ENCODE data around the gene DGKG.

DGKG gene

DNA sequence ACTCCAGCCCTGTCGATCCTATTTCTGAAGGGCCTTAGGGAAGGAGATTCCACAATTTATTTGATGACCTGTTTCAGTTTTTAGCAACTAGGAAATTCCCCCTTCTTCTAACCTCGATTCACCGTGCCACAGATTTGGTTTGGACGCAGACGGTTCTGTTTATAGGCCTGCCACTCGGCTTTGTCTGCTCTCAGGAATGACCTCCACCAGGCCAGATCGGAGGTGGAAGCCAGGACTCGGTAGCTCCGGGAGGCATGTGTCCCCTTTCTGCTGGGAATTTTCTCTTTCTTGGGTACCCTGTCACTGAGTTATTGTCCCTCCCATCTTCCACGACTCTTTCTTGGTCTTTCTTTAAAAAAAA is 167.6 kb downstream of the DGKG start:
- CTCF ChIA-PET: no interaction called here
- DNase-seq: no peak
- H3K4me3 Mint-ChIP-seq: no peak overlapping the region
- no peaks in the 10 kb centered on the region for H3K9me3 Mint-ChIP-seq
- peaks cover 48% of the 10 kb centered on the region for H3K27me3 Mint-ChIP-seq
- H3K36me3 Mint-ChIP-seq: no peaks in the 10 kb centered on the region
- peaks cover 3% of the 10 kb centered on the region for H3K4me1 Mint-ChIP-seq
- no peak overlapping the region for H3K27ac Mint-ChIP-seq

DNA sequence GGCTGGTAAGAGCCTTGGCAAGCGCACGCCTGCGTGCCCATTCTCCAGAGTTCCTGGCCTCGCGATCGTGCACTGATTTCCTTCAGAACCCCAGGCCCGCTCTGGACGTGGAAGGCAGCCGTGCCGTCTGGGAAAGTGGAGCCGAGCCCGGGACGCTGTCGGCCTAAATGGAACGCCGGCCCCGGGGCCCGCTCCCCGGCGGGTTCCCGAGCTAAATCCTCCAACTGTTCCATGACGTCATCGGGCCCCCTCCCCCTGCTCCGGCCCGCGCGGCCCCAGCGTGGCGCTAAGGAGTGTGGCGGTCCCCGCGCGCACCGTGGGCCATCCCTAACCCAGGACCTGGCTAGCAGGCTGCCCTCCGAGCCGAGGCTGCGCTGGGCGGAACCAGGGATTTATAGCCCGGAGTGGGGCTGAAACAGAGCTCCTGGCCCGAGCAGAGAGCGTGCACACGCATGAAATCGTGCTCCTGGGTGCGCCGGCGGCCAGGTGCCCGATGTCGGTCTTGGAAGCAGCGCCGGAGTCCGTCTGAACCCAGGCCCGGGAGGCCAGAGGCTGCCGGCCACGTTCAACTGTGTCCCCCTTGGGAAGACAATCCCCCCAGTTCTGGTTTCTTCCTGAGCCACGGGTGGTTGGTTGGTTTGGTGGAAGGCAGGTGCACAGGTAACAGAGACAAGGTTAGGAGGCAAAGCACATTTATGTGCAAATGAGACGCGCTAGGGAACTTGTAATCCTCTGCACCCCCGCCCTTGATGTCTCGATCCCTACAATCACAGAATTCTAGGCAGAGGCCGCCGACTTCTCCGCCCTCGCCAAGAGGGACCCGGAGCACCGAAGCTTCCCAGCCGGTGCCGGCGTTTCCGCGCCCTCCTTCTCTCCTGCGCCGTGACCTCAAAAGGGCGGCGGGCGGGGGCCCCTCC is 168.2 kb downstream of the DGKG start:
- Mint-ChIP-seq H3K36me3 (no peaks in the 10 kb centered on the region), H3K27ac (no peak overlapping the region), H3K4me3 (no peak overlapping the region), H3K9me3 (no peaks in the 10 kb centered on the region), H3K4me1 (peaks cover 3% of the 10 kb centered on the region), H3K27me3 (peaks cover 48% of the 10 kb centered on the region)
- CTCF ChIA-PET: no interaction called here
- no peak for DNase-seq

DNA sequence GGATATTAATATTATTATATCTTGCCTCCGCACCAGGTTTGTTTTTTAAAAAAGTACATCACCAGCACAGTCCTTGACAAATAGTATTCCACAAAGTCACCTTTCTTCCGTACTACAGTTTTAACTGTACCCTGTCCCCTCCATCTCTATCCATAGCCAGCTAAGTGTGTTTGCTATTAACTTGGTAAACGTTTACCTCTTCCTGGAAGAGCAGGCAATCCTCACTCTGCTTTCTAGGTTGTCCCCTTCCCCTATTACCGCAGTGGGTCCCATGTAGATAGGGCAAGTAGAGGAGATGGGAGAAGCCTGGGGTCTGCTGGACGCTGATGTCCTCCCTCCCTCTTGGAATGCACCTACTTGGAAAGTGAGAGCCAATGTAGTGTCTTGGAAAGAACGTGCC is 169.2 kb downstream of the DGKG start:
- peaks cover 48% of the 10 kb centered on the region for H3K27me3 Mint-ChIP-seq
- no peaks in the 10 kb centered on the region for H3K9me3 Mint-ChIP-seq
- CTCF ChIA-PET: no interaction called here
- H3K36me3 Mint-ChIP-seq: no peaks in the 10 kb centered on the region
- H3K4me3 Mint-ChIP-seq: no peak overlapping the region
- no peak for DNase-seq
- no peak overlapping the region for H3K27ac Mint-ChIP-seq
- peaks cover 3% of the 10 kb centered on the region for H3K4me1 Mint-ChIP-seq

DNA sequence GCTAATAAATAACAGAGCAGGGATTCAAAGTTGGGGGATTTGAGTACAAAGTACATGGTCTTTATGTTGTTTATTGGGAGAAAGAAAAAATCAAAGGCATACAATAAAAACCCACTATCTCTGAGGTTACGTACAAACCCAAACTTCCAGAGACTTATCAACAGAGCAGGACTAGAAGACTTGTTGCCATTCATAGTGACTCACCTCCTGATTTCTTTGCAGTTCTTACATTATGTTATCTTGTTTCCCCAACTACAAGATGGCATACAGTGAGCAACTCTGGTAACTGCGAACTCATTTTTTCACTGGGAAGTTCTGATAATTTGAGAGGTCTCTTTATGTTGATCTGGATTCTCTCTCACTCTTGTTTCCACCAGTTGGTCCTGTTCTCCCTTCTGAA is 172.5 kb downstream of the DGKG start:
- Mint-ChIP-seq H3K27me3 (peaks cover 44% of the 10 kb centered on the region), H3K4me3 (no peak overlapping the region), H3K27ac (no peak overlapping the region), H3K36me3 (no peaks in the 10 kb centered on the region), H3K9me3 (no peaks in the 10 kb centered on the region), H3K4me1 (peaks cover 16% of the 10 kb centered on the region)
- CTCF ChIA-PET: no interaction called here
- no peak for DNase-seq

DNA sequence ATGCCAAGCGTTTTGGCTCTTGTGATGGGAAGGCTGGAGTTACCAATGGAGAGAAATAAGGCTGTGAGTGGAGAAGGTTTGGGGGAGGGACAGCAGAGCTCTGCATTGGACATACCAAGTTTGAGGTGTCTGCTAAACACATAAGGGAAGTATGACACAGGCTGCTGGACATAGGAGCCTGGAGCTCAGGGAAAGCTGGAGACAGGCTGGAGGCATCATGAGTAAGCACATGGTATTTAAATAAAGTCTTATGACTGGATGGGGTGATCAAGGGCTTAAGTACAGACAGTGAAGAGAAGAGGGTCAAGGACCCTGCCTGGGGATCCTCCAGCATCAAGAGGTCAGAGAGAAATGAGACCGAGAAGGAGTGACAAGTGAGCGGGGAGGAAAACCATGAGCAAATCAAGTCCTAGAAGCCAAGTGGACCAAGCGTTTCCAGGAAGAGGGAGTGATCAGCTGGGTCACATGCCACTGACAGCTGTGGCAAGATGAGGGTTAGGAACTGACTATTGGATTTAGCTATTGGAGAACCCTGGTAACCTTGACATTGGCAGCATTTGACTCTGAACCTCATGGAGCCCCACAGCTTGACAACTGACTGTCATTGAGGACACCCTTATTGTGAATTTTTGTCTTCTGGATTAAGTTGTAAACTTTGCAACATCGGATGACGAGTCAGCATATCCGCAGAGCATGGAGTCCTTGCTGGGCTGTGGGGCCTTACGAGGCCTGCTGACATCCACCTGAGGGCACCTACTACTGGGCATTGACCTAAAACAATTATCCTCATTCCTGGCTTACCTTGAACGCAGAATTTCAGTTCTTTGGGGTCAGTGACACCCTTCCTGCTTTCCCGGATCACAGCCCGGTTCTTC is 174.4 kb downstream of the DGKG start:
- Mint-ChIP-seq H3K4me1 (peaks cover 14% of the 10 kb centered on the region), H3K9me3 (no peaks in the 10 kb centered on the region), H3K27me3 (peaks cover 26% of the 10 kb centered on the region), H3K36me3 (no peaks in the 10 kb centered on the region), H3K27ac (no peak overlapping the region), H3K4me3 (no peak overlapping the region)
- no peak for DNase-seq
- CTCF ChIA-PET: no interaction called here

DNA sequence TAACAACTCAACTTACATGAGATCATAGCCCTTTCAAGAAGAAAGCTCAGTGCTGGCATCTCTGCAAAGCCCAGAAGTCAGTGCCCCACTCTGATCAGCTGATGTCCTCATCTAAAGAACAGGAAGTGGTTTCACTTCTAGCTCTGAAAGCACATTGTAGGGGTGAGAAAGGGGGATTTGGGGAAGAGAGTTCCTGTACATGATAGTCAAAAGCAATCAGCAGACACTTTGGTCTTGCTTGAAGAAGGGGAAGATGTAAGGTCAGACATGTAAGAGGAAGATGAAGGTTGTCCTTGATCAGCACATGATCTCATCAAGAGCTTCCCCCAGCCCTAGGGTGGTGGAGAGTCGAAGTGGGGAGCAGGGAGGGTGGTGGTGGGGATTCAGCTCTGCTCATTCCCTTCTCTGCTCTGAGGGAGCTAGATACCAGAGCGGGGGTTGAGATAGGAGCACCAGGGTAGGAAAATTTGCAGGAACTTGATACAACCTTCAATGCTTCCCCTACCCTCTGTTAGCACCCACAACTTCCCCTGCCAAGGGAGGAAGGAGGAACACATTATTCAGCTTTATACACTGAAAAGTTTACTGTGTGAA is 176.7 kb downstream of the DGKG start:
- Mint-ChIP-seq H3K9me3 (no peaks in the 10 kb centered on the region), H3K4me3 (no peak overlapping the region), H3K27ac (no peak overlapping the region), H3K4me1 (peaks cover 14% of the 10 kb centered on the region), H3K27me3 (peaks cover 13% of the 10 kb centered on the region), H3K36me3 (no peaks in the 10 kb centered on the region)
- DNase-seq: peak; percentile 58
- CTCF ChIA-PET: interaction anchor here (0.5 to 0.9 kb wide), 3 partner anchors 57 to 351 kb away, joined by 3 to 4 read pairs (median 4); no protein-coding TSS in a partner anchor

DNA sequence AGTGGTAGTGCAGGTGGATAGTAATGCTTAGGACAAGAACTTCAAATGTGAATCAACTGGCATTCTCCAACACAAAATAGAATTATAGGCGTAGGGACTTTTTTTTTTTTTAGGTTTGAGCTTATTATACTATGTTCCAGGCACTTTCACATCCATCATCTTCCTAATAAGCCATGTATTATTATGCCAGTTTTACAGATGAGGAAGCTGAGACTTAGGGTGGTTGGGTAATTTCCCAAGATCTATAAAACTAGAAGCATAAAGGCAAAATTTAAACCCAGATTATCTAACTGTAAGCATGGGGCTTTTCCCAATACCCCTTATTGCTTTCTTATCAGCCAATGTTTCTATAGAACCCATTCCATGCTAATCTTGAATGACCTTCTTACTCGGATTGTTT is 178.0 kb downstream of the DGKG start:
- Mint-ChIP-seq H3K9me3 (no peaks in the 10 kb centered on the region), H3K4me3 (no peak overlapping the region), H3K27me3 (peaks cover 8% of the 10 kb centered on the region), H3K27ac (no peak overlapping the region), H3K36me3 (no peaks in the 10 kb centered on the region), H3K4me1 (peaks cover 14% of the 10 kb centered on the region)
- CTCF ChIA-PET: interaction anchor here (1.6 kb wide), 1 partner anchor 356 kb away, joined by 5 read pairs; no protein-coding TSS in a partner anchor
- DNase-seq: no peak

DNA sequence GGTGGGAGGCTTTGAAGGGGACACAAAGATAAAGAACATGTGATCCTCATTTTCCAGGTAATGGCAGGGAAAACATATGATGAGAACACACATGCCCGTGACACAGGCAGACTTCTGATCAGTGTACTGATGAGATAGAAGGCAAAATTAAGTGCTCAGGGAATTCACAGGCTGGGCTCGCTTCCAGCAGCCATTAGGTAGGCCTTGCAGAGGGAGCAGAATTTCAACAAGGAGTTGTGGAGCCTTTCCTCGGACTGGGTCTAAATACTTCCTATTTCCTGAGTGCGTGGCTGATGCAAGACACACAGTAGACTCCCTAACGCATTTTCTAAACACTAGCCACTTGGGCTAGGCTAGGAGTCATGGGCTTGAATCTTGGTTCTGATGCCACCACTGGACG is 179.2 kb downstream of the DGKG start:
- Mint-ChIP-seq H3K4me1 (peaks cover 14% of the 10 kb centered on the region), H3K27ac (no peak overlapping the region)
- CTCF ChIA-PET: interaction anchor here (1.6 kb wide), 1 partner anchor 357 kb away, joined by 5 read pairs; no protein-coding TSS in a partner anchor

DNA sequence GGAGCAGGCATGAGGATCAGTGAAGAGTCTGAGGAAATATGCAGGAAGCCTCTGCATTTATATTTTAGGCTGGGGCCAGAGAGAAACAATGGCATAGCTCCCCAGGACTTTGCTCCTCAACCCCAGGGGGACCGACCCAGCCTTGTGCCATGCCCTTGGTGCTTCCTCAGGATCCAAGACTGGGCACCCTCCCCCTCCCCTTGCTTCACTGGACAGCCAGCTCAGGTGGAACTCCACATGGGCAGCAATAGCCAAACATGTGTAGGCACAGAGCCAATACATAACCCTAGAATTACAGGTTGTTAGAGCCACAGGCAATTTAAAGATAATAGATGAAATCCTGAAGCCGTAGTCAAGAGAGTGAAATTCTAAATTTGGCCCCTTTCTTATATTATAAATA is 180.1 kb downstream of the DGKG start:
- Mint-ChIP-seq H3K4me3 (no peak overlapping the region), H3K9me3 (no peaks in the 10 kb centered on the region), H3K4me1 (peaks cover 14% of the 10 kb centered on the region), H3K36me3 (no peaks in the 10 kb centered on the region), H3K27me3 (peaks cover 5% of the 10 kb centered on the region), H3K27ac (no peak overlapping the region)
- no peak for DNase-seq
- CTCF ChIA-PET: interaction anchor here (0.6 kb wide), 1 partner anchor 413 kb away, joined by 3 read pairs; no protein-coding TSS in a partner anchor

More for the DNA sequence above, 179.2 kb downstream of the DGKG start:
- Mint-ChIP-seq H3K4me3 (no peak overlapping the region), H3K9me3 (no peaks in the 10 kb centered on the region), H3K27me3 (peaks cover 8% of the 10 kb centered on the region), H3K36me3 (no peaks in the 10 kb centered on the region)
- no peak for DNase-seq

DNA sequence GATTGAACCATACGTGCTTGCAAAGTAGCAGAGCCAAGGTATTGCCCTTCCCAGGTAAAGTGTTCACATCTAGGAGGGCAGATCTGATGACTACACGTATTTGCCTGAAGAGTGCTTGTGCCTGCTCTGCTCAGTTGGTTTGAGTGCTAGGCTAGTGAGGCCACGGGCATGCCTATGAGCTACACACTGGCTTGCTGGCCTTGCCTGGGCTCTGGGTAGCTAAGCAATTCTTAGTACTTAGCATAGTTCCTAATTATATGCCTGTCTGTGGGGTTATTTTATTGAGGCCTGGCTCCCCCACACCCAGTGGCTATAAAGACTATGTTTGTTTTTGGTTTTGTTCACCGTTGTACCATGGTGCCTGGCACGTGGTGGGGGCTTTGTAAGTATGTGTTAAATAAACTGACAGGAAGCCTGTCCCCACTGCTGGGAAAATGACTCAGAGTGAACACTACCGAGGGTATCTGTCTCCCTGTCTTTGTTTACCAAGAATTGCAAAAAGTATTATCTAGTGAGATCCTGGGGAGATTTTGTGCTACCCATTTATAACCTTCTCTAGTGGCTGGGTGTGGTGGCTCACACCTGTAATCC is 181.0 kb downstream of the DGKG start:
- CTCF ChIA-PET: no interaction called here
- no peaks in the 10 kb centered on the region for H3K9me3 Mint-ChIP-seq
- peaks cover 12% of the 10 kb centered on the region for H3K4me1 Mint-ChIP-seq
- no peak for DNase-seq
- no peak overlapping the region for H3K4me3 Mint-ChIP-seq
- H3K27me3 Mint-ChIP-seq: no peaks in the 10 kb centered on the region
- H3K36me3 Mint-ChIP-seq: no peaks in the 10 kb centered on the region
- no peak overlapping the region for H3K27ac Mint-ChIP-seq

DNA sequence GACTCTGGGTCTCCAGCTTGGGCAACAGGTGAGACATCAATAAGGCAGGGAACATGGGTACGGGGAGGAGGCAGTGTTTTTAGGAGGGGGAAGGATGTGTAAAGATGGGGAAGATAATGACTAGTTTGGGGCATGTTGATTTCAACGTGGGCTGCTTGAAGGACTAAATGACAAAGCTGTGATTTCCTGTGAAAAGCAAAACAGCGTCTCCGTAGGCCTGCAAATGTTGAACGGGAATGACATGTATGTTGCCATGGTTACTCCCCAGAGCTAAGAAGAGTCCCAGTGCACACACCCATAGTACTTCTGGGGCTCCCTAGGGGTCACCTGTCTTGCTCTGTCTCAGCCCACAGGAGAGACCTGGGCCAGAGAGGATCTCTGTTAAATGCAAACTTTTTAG is 181.9 kb downstream of the DGKG start:
- Mint-ChIP-seq H3K4me3 (no peak overlapping the region), H3K27me3 (peaks cover 3% of the 10 kb centered on the region), H3K36me3 (no peaks in the 10 kb centered on the region), H3K4me1 (peaks cover 7% of the 10 kb centered on the region), H3K9me3 (no peaks in the 10 kb centered on the region), H3K27ac (no peak overlapping the region)
- DNase-seq: no peak
- CTCF ChIA-PET: no interaction called here

DNA sequence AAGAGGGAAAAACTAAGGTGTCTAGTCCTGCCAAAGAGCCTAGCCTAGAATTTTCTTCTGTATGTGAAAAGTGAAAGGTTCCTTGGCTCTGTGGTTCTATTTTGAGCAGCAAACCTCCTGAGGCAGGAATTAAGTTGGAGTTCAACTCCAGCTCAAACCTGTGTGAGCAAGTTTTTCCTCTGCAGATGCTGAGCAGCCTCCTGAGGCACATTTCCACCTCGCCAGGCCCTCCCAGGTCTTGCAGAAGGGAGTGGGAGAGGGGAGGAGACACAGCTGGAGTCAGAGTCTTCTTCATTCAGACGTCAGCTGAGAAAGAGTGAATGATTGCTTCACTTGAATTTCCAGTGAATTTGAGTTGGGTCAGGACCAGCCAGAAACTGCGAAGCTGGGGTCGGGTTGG is 183.6 kb downstream of the DGKG start:
- CTCF ChIA-PET: no interaction called here
- no peak overlapping the region for H3K4me3 Mint-ChIP-seq
- no peak for DNase-seq
- peaks cover 18% of the 10 kb centered on the region for H3K27me3 Mint-ChIP-seq
- no peaks in the 10 kb centered on the region for H3K4me1 Mint-ChIP-seq
- H3K27ac Mint-ChIP-seq: no peak overlapping the region
- H3K9me3 Mint-ChIP-seq: no peaks in the 10 kb centered on the region
- no peaks in the 10 kb centered on the region for H3K36me3 Mint-ChIP-seq

DNA sequence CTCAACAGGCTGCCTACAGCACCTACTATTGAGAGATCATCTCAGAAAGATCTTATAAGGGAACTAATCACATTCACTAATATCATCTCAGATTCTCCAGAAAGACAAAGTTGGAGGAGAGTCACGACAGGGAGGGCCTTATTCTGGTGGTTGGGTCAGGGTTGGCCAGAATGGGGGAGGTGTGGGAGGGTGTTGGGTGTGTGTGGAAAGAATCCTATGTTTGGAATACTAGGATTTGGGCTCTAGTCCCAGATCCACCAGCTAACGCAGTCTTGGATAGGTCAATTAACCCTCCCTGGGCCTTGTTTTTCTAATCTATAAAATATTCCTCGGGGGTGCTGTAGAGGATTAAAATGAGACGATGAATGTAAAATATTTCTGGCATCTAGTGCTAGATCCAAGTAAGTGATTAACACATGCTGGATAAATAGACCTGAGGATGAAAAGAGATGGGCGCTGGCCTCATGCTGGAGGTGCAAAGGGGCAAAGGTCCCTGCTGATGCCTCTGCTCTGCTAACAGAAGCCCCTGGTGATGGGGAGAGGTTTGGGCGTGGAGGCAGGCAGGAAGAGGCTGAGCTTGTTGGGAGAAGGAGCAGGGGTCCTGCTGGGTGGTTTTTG is 185.6 kb downstream of the DGKG start:
- DNase-seq: no peak
- H3K36me3 Mint-ChIP-seq: no peaks in the 10 kb centered on the region
- CTCF ChIA-PET: interaction anchor here (1.3 kb wide), 1 partner anchor 66 kb away, joined by 4 read pairs; no protein-coding TSS in a partner anchor

More for the DNA sequence above, 185.6 kb downstream of the DGKG start:
- Mint-ChIP-seq H3K27ac (no peak overlapping the region), H3K4me3 (no peak overlapping the region), H3K9me3 (no peaks in the 10 kb centered on the region), H3K27me3 (peaks cover 18% of the 10 kb centered on the region), H3K4me1 (no peaks in the 10 kb centered on the region)

Measured in activated naive CD4-positive, alpha-beta T cell treated with anti-CD3 and anti-CD28 coated beads, Interleukin-2, amount 10 ng/mL, durations not matched to agents 7 days and 5 days (primary cell).